ENCODE results near the gene EHF. TPM values are rescaled to one million over a fixed set of nuclear protein-coding genes. Genes with fewer than 3 reads are reported as not detected.

The EHF gene
- total and polyA plus RNA-seq, 2 of the 13 experiments (the other 11 are each of a cell fraction or from before 2014, with no cell fraction given), result 0.04 to 0.46 TPM

- peak; percentile 92 for TF ChIP-seq RXRB (CRISPR knock-in tag; IDR thresholded peaks at IDR 0.05; ENCODE audit: borderline replicate concordance)
- TF ChIP-seq MXI1 (IDR thresholded peaks at IDR 0.05; ENCODE audit: borderline replicate concordance, low read depth, low read length), result no peak
- no peak for TF ChIP-seq PLSCR1 (CRISPR knock-in tag; IDR thresholded peaks at IDR 0.05; ENCODE audit: borderline replicate concordance)
- peak; percentile 94; the same call in 1 of the 2 replicates for TF ChIP-seq ZNF775 (CRISPR knock-in tag; IDR thresholded peaks at IDR 0.05; ENCODE audit: borderline replicate concordance)
- TF ChIP-seq PRMT3 (CRISPR knock-in tag; IDR thresholded peaks at IDR 0.05; ENCODE audit: borderline replicate concordance, low read depth), result no peak
- TF ChIP-seq RARA (CRISPR knock-in tag; IDR thresholded peaks at IDR 0.05), result peak; percentile 90
- TF ChIP-seq, protein P1, sequence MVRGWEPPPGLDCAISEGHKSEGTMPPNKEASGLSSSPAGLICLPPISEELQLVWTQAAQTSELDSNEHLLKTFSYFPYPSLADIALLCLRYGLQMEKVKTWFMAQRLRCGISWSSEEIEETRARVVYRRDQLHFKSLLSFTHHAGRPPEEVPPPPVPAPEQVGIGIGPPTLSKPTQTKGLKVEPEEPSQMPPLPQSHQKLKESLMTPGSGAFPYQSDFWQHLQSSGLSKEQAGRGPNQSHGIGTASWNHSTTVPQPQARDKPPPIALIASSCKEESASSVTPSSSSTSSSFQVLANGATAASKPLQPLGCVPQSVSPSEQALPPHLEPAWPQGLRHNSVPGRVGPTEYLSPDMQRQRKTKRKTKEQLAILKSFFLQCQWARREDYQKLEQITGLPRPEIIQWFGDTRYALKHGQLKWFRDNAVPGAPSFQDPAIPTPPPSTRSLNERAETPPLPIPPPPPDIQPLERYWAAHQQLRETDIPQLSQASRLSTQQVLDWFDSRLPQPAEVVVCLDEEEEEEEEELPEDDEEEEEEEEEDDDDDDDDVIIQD (CRISPR knock-in tag; IDR thresholded peaks at IDR 0.05; ENCODE audit: low read depth), result peak; percentile 90
- TF ChIP-seq YY1 (IDR thresholded peaks at IDR 0.05; ENCODE audit: insufficient read depth, insufficient replicate concordance, low read depth, low read length), result no peak
- TF ChIP-seq ZNF343 (CRISPR knock-in tag; IDR thresholded peaks at IDR 0.05), result peak; percentile 61; the same call in 1 of the 2 replicates
- TF ChIP-seq, protein P2, sequence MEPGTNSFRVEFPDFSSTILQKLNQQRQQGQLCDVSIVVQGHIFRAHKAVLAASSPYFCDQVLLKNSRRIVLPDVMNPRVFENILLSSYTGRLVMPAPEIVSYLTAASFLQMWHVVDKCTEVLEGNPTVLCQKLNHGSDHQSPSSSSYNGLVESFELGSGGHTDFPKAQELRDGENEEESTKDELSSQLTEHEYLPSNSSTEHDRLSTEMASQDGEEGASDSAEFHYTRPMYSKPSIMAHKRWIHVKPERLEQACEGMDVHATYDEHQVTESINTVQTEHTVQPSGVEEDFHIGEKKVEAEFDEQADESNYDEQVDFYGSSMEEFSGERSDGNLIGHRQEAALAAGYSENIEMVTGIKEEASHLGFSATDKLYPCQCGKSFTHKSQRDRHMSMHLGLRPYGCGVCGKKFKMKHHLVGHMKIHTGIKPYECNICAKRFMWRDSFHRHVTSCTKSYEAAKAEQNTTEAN (CRISPR knock-in tag; conservative IDR thresholded peaks at IDR 0.05), result peak; percentile 72
- no peak for TF ChIP-seq NRL (CRISPR knock-in tag; IDR thresholded peaks at IDR 0.05; ENCODE audit: borderline replicate concordance)
- TF ChIP-seq SNAI1 (CRISPR knock-in tag; IDR thresholded peaks at IDR 0.05; ENCODE audit: borderline replicate concordance), result no peak
- TF ChIP-seq KLF6 (CRISPR knock-in tag; IDR thresholded peaks at IDR 0.05), result no peak
- peak; percentile 33; the same call in 1 of the 2 replicates for TF ChIP-seq MYPOP (CRISPR knock-in tag; IDR thresholded peaks at IDR 0.05)
- no peak for TF ChIP-seq MAZ (IDR thresholded peaks at IDR 0.05; ENCODE audit: borderline replicate concordance, low read depth, low read length)
- TF ChIP-seq MAZ (CRISPR knock-in tag; IDR thresholded peaks at IDR 0.05; ENCODE audit: low read depth), result 0 out of 2 replicates have a peak, but pooled peaks have one; percentile 33
- TF ChIP-seq KLF11 (CRISPR knock-in tag; IDR thresholded peaks at IDR 0.05), result 0 out of 2 replicates have a peak, but pooled peaks have one; percentile 41
- no peak for TF ChIP-seq ZNF678 (CRISPR knock-in tag; IDR thresholded peaks at IDR 0.05)
- TF ChIP-seq HOXA5 (CRISPR knock-in tag; IDR thresholded peaks at IDR 0.05), result peak; percentile 99
- peak; percentile 63; the same call in 1 of the 2 replicates for TF ChIP-seq DPF2 (CRISPR knock-in tag; IDR thresholded peaks at IDR 0.05; ENCODE audit: borderline replicate concordance, low read depth)
- TF ChIP-seq, protein P3, sequence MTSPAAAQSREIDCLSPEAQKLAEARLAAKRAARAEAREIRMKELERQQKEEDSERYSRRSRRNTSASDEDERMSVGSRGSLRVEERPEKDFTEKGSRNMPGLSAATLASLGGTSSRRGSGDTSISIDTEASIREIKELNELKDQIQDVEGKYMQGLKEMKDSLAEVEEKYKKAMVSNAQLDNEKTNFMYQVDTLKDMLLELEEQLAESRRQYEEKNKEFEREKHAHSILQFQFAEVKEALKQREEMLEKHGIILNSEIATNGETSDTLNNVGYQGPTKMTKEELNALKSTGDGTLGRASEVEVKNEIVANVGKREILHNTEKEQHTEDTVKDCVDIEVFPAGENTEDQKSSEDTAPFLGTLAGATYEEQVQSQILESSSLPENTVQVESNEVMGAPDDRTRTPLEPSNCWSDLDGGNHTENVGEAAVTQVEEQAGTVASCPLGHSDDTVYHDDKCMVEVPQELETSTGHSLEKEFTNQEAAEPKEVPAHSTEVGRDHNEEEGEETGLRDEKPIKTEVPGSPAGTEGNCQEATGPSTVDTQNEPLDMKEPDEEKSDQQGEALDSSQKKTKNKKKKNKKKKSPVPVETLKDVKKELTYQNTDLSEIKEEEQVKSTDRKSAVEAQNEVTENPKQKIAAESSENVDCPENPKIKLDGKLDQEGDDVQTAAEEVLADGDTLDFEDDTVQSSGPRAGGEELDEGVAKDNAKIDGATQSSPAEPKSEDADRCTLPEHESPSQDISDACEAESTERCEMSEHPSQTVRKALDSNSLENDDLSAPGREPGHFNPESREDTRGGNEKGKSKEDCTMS (CRISPR knock-in tag; conservative IDR thresholded peaks at IDR 0.05), result no peak
- no peak for TF ChIP-seq ZNF367 (CRISPR knock-in tag; IDR thresholded peaks at IDR 0.05; ENCODE audit: borderline replicate concordance)
Measured at GRCh38 chr11:34667810-34668582, 47.1 kb downstream of the EHF start (continued).

All from HepG2 (cell line).